Central memory CD8-positive, alpha-beta T cell (primary cell): ENCODE results near the gene L3MBTL4.
"Not testable (repeated sequence)": the region's sequence is repeated elsewhere in the genome, so short reads cannot be mapped to it uniquely, and the experiment has no call there.

Experiments
- ATAC-seq: fragments of 150-1000 bp; cut with Tn5 transposase; replicated peaks from 2 replicates; pipeline ENCODE4 v1.10.0; 2022; ENCODE audit warnings: mild to moderate bottlenecking, moderate FRiP score, moderate number of reproducible peaks; ENCODE audit not compliant: poor library complexity, severe bottlenecking; ENCODE audit errors: extremely low read depth
- DNase-seq, 2 donors: peaks; one replicate each; pipeline ENCODE4 v3.0.0; 2021; ENCODE audit warnings: low spot score in 2 of 2
- H3K27ac Mint-ChIP-seq: one replicate; pipeline ENCODE4 v1.8.0; 2022; ENCODE audit warnings: low read depth, mild to moderate bottlenecking, moderate library complexity, mixed read lengths
- H3K27me3 Mint-ChIP-seq: one replicate; pipeline ENCODE4 v1.8.0; 2022; ENCODE audit warnings: mixed read lengths
- H3K36me3 Mint-ChIP-seq: one replicate; pipeline ENCODE4 v1.8.0; 2022; ENCODE audit warnings: mild to moderate bottlenecking, moderate library complexity, mixed read lengths; ENCODE audit not compliant: insufficient read depth
- H3K4me1 Mint-ChIP-seq: one replicate; pipeline ENCODE4 v1.8.0; 2022; ENCODE audit warnings: mixed read lengths
- H3K4me3 Mint-ChIP-seq: one replicate; pipeline ENCODE4 v1.8.0; 2022; ENCODE audit warnings: mild to moderate bottlenecking, moderate library complexity, mixed read lengths
- H3K9me3 Mint-ChIP-seq: one replicate; pipeline ENCODE4 v1.8.0; 2022; ENCODE audit warnings: mixed read lengths

L3MBTL4 gene

GRCh38 chr18:6427286-6427685 lies 12.6 kb upstream of the L3MBTL4 start:
- ATAC-seq, result no peak
- no peaks in the 10 kb centered on the region for H3K9me3 Mint-ChIP-seq
- H3K4me3 Mint-ChIP-seq, result no peak overlapping the region
- H3K27ac Mint-ChIP-seq, result no peak overlapping the region
- H3K27me3 Mint-ChIP-seq, result no peaks in the 10 kb centered on the region
- DNase-seq, result no peak
- no peaks in the 10 kb centered on the region for H3K4me1 Mint-ChIP-seq
- H3K36me3 Mint-ChIP-seq, result no peaks in the 10 kb centered on the region

GRCh38 chr18:6423289-6423688 lies 8.6 kb upstream of the L3MBTL4 start:
- H3K36me3 Mint-ChIP-seq, result no peaks in the 10 kb centered on the region
- H3K9me3 Mint-ChIP-seq, result peaks cover 6% of the 10 kb centered on the region
- ATAC-seq (no peak), DNase-seq (no peak)
- H3K4me1 Mint-ChIP-seq, result no peaks in the 10 kb centered on the region
- no peaks in the 10 kb centered on the region for H3K27me3 Mint-ChIP-seq
- no peak overlapping the region for H3K4me3 Mint-ChIP-seq
- H3K27ac Mint-ChIP-seq, result no peak overlapping the region

- H3K36me3 Mint-ChIP-seq, result peaks cover 2% of the 10 kb centered on the region
- peak in 1 of 2 donors; percentile 11 for DNase-seq
- peak; percentile 55 for ATAC-seq
- peaks cover 5% of the 10 kb centered on the region for H3K9me3 Mint-ChIP-seq
- peaks cover 7% of the 10 kb centered on the region for H3K4me1 Mint-ChIP-seq
- no peak overlapping the region for H3K27ac Mint-ChIP-seq
- peak overlapping the region; percentile 63 for H3K4me3 Mint-ChIP-seq
- peaks cover 20% of the 10 kb centered on the region for H3K27me3 Mint-ChIP-seq
These were observed 491 bp downstream of the L3MBTL4 start for GRCh38 chr18:6414118-6414722.

- H3K27ac Mint-ChIP-seq, result peak overlapping the region; percentile 42
- no peak for ATAC-seq
- no peak for DNase-seq
- H3K9me3 Mint-ChIP-seq, result no peaks in the 10 kb centered on the region
- H3K27me3 Mint-ChIP-seq, result peaks cover 20% of the 10 kb centered on the region
- peak overlapping the region; percentile 63 for H3K4me3 Mint-ChIP-seq
- peaks cover 2% of the 10 kb centered on the region for H3K36me3 Mint-ChIP-seq
- H3K4me1 Mint-ChIP-seq, result peaks cover 7% of the 10 kb centered on the region
These were observed 1.1 kb downstream of the L3MBTL4 start for GRCh38 chr18:6413579-6414117.

- H3K4me1 Mint-ChIP-seq, result peaks cover 7% of the 10 kb centered on the region
- ATAC-seq (no peak), DNase-seq (no peak)
- H3K27ac Mint-ChIP-seq, result peak overlapping the region; percentile 42
- peaks cover 2% of the 10 kb centered on the region for H3K36me3 Mint-ChIP-seq
- peak overlapping the region; percentile 63 for H3K4me3 Mint-ChIP-seq
- H3K27me3 Mint-ChIP-seq, result peaks cover 20% of the 10 kb centered on the region
- no peaks in the 10 kb centered on the region for H3K9me3 Mint-ChIP-seq
These were observed 1.7 kb downstream of the L3MBTL4 start for GRCh38 chr18:6412933-6413472.

GRCh38 chr18:6411382-6411781 lies 3.3 kb downstream of the L3MBTL4 start:
- H3K9me3 Mint-ChIP-seq, result no peaks in the 10 kb centered on the region
- H3K4me1 Mint-ChIP-seq, result peaks cover 7% of the 10 kb centered on the region
- no peak for ATAC-seq

GRCh38 chr18:6409933-6410332 lies 4.8 kb downstream of the L3MBTL4 start:
- Mint-ChIP-seq H3K27ac (no peak overlapping the region), H3K4me3 (no peak overlapping the region), H3K4me1 (peaks cover 7% of the 10 kb centered on the region), H3K27me3 (peaks cover 12% of the 10 kb centered on the region), H3K9me3 (no peaks in the 10 kb centered on the region), H3K36me3 (peaks cover 2% of the 10 kb centered on the region)
- DNase-seq (no peak), ATAC-seq (no peak)

More at GRCh38 chr18:6411382-6411781, 3.3 kb downstream of the L3MBTL4 start:
- peaks cover 2% of the 10 kb centered on the region for H3K36me3 Mint-ChIP-seq
- no peak overlapping the region for H3K27ac Mint-ChIP-seq
- H3K4me3 Mint-ChIP-seq, result no peak overlapping the region
- peaks cover 20% of the 10 kb centered on the region for H3K27me3 Mint-ChIP-seq
- no peak for DNase-seq

- H3K9me3 Mint-ChIP-seq, H3K27me3 Mint-ChIP-seq, H3K27ac Mint-ChIP-seq, H3K36me3 Mint-ChIP-seq, ATAC-seq, H3K4me1 Mint-ChIP-seq, DNase-seq, H3K4me3 Mint-ChIP-seq: not testable (repeated sequence)
These were observed 6.2 kb downstream of the L3MBTL4 start for GRCh38 chr18:6408543-6408942.

GRCh38 chr18:6406910-6407470 lies 7.7 kb downstream of the L3MBTL4 start:
- no peak overlapping the region for H3K4me3 Mint-ChIP-seq
- H3K9me3 Mint-ChIP-seq, result no peaks in the 10 kb centered on the region
- H3K27ac Mint-ChIP-seq, result no peak overlapping the region
- H3K4me1 Mint-ChIP-seq, result no peaks in the 10 kb centered on the region
- no peaks in the 10 kb centered on the region for H3K27me3 Mint-ChIP-seq
- no peak for DNase-seq
- H3K36me3 Mint-ChIP-seq, result no peaks in the 10 kb centered on the region
- ATAC-seq, result no peak

GRCh38 chr18:6406075-6406909 lies 8.4 kb downstream of the L3MBTL4 start:
- no peaks in the 10 kb centered on the region for H3K9me3 Mint-ChIP-seq
- H3K4me1 Mint-ChIP-seq, result no peaks in the 10 kb centered on the region
- no peak overlapping the region for H3K4me3 Mint-ChIP-seq
- H3K27ac Mint-ChIP-seq, result no peak overlapping the region
- DNase-seq (no peak), ATAC-seq (no peak)
- H3K36me3 Mint-ChIP-seq, result no peaks in the 10 kb centered on the region
- H3K27me3 Mint-ChIP-seq, result no peaks in the 10 kb centered on the region

GRCh38 chr18:6405237-6406074 lies 9.3 kb downstream of the L3MBTL4 start:
- no peaks in the 10 kb centered on the region for H3K36me3 Mint-ChIP-seq
- ATAC-seq, result no peak
- DNase-seq, result no peak
- no peak overlapping the region for H3K27ac Mint-ChIP-seq
- H3K27me3 Mint-ChIP-seq, result no peaks in the 10 kb centered on the region
- peaks cover 3% of the 10 kb centered on the region for H3K9me3 Mint-ChIP-seq
- no peak overlapping the region for H3K4me3 Mint-ChIP-seq
- no peaks in the 10 kb centered on the region for H3K4me1 Mint-ChIP-seq

- no peak overlapping the region for H3K4me3 Mint-ChIP-seq
- H3K9me3 Mint-ChIP-seq, result peaks cover 3% of the 10 kb centered on the region
- no peaks in the 10 kb centered on the region for H3K4me1 Mint-ChIP-seq
- no peaks in the 10 kb centered on the region for H3K36me3 Mint-ChIP-seq
- H3K27me3 Mint-ChIP-seq, result no peaks in the 10 kb centered on the region
- ATAC-seq (no peak), DNase-seq (no peak)
- no peak overlapping the region for H3K27ac Mint-ChIP-seq
These were observed 9.9 kb downstream of the L3MBTL4 start for GRCh38 chr18:6404834-6405233.
